Mesendoderm (in vitro differentiated cells): ENCODE measurements around the gene NT5C1A.

Experiments used
- DNase-seq: peaks from one replicate; pipeline ENCODE4 v3.0.0; 2013
- H2AK5ac ChIP-seq: 2 replicates; pipeline ENCODE4 v1.6.1; 2013; ENCODE audit warnings: low read length, inconsistent platforms
- H2BK120ac ChIP-seq: 2 replicates; pipeline ENCODE4 v1.6.1; 2013; ENCODE audit warnings: low read depth, mild to moderate bottlenecking, low read length, moderate library complexity, mixed read lengths
- H2BK15ac ChIP-seq: replicated peaks from 2 replicates; pipeline ENCODE4 v1.6.1; 2013; ENCODE audit warnings: low read depth, mild to moderate bottlenecking, moderate library complexity
- H2BK5ac ChIP-seq: 2 replicates; pipeline ENCODE4 v1.6.1; 2013; ENCODE audit warnings: low read length, inconsistent platforms
- H3K18ac ChIP-seq: 2 replicates; pipeline ENCODE4 v1.6.1; 2013; ENCODE audit warnings: mild to moderate bottlenecking, low read length, mixed read lengths
- H3K23ac ChIP-seq: one replicate; pipeline ENCODE4 v1.6.1; 2013; ENCODE audit warnings: low read length
- H3K27ac ChIP-seq: 2 replicates; pipeline ENCODE4 v1.5.1; 2013; ENCODE audit warnings: low read depth, mild to moderate bottlenecking, inconsistent platforms, low read length, moderate library complexity
- H3K27me3 ChIP-seq: 2 replicates; pipeline ENCODE4 v1.6.1; 2013; ENCODE audit warnings: low read length, control low read depth, mild to moderate bottlenecking, inconsistent platforms; ENCODE audit not compliant: insufficient read depth, poor library complexity
- H3K36me3 ChIP-seq: 2 replicates; pipeline ENCODE4 v1.6.1; 2013; ENCODE audit warnings: low read length, inconsistent platforms; ENCODE audit not compliant: control insufficient read depth, insufficient read depth
- H3K4ac ChIP-seq: one replicate; pipeline ENCODE4 v1.6.1; 2013; ENCODE audit warnings: low read depth, mild to moderate bottlenecking, low read length, moderate library complexity
- H3K4me1 ChIP-seq: 2 replicates; pipeline ENCODE4 v1.6.1; 2013; ENCODE audit warnings: low read depth, low read length, inconsistent platforms; ENCODE audit not compliant: control insufficient read depth
- H3K4me2 ChIP-seq: 2 replicates; pipeline ENCODE4 v1.6.1; 2013; ENCODE audit warnings: low read length
- H3K4me3 ChIP-seq: 2 replicates; pipeline ENCODE4 v1.5.1; 2013; ENCODE audit warnings: mild to moderate bottlenecking, low read length
- H3K56ac ChIP-seq: one replicate; pipeline ENCODE4 v1.6.1; 2013; ENCODE audit warnings: low read length
- H3K79me1 ChIP-seq: 2 replicates; pipeline ENCODE4 v1.6.1; 2013; ENCODE audit warnings: low read length, inconsistent platforms
- H3K79me2 ChIP-seq: 2 replicates; pipeline ENCODE4 v1.6.1; 2013; ENCODE audit warnings: mild to moderate bottlenecking, low read length; ENCODE audit not compliant: control insufficient read depth, insufficient read depth
- H3K9ac ChIP-seq: 2 replicates; pipeline ENCODE4 v1.6.1; 2013; ENCODE audit warnings: low read length, inconsistent platforms
- H4K5ac ChIP-seq: one replicate; pipeline ENCODE4 v1.6.1; 2013; ENCODE audit warnings: low read length
- H4K8ac ChIP-seq: one replicate; pipeline ENCODE4 v1.6.1; 2013; ENCODE audit warnings: low read depth, mild to moderate bottlenecking, control low read depth, low read length, moderate library complexity
- WGBS: extraction: QIAGEN DNeasy Blood & Tissue Kit; methylation state at CpG from one replicate; pipeline ENCODE4 v1.1.7; 2013; ENCODE audit warnings: low lambda C conversion rate, missing lambda C conversion rate; ENCODE audit not compliant: insufficient coverage; ENCODE audit errors: extremely low coverage; 5-methylcytosine and 5-hydroxymethylcytosine counted together

The NT5C1A gene

DNA sequence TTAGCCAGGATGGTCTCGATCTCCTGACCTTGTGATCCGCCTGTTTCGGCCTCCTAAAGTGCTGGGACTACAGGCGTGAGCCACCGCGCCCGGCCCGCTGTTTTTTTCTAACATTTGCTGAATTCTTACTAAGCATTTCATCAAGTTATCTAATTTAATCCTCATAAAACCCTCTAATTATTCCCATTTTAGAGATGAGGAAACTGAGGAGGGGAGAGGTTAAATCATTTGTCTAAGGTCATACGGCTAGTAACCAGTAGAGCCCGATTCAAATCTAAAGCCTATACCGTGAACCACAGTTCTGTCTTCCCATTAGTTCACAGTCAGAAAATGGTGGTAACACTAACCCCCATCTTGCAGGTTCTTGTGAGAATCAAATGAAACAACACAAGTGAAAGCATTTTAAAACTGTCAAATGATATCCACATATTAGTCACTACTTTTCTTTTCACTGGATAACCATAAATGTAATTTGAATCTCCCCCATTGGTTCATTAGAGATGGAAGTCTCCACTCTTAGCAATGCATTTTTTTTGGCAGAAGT is 43.0 kb downstream of the NT5C1A start:
- DNase-seq: no peak
- Histone ChIP-seq H3K9ac (no peak overlapping the region), H3K56ac (no peak overlapping the region), H3K27me3 (peaks cover 4% of the 10 kb centered on the region), H3K4ac (no peak overlapping the region), H3K79me2 (no peaks in the 10 kb centered on the region), H2AK5ac (no peak overlapping the region), H3K36me3 (no peaks in the 10 kb centered on the region), H2BK5ac (no peak overlapping the region), H2BK15ac (no peak overlapping the region), H3K23ac (no peak overlapping the region), H2BK120ac (no peak overlapping the region), H4K5ac (no peak overlapping the region), H3K27ac (no peak overlapping the region), H3K4me1 (peaks cover 4% of the 10 kb centered on the region), H3K18ac (no peak overlapping the region), H3K4me3 (no peak overlapping the region), H4K8ac (no peak overlapping the region), H3K4me2 (no peak overlapping the region), H3K79me1 (no peaks in the 10 kb centered on the region)
- no CpG with 5 or more reads among the region's 11 CpGs for whole genome bisulfite sequencing

GRCh38 chr1:39626646-39627045 is 45.3 kb downstream of the NT5C1A start:
- H2BK120ac ChIP-seq: no peak overlapping the region
- no peaks in the 10 kb centered on the region for H3K79me1 ChIP-seq
- no peaks in the 10 kb centered on the region for H3K27me3 ChIP-seq
- H4K5ac ChIP-seq: no peak overlapping the region
- H3K36me3 ChIP-seq: no peaks in the 10 kb centered on the region
- WGBS: no CpG with 5 or more reads among the region's 16 CpGs
- no peak overlapping the region for H3K18ac ChIP-seq
- no peak overlapping the region for H2BK5ac ChIP-seq
- H3K4me3 ChIP-seq: no peak overlapping the region
- H4K8ac ChIP-seq: no peak overlapping the region
- DNase-seq: no peak
- no peak overlapping the region for H3K56ac ChIP-seq
- H3K79me2 ChIP-seq: no peaks in the 10 kb centered on the region
- no peak overlapping the region for H3K4me2 ChIP-seq
- no peak overlapping the region for H2BK15ac ChIP-seq
- H3K4me1 ChIP-seq: no peaks in the 10 kb centered on the region
- no peak overlapping the region for H3K4ac ChIP-seq
- no peak overlapping the region for H3K9ac ChIP-seq
- no peak overlapping the region for H2AK5ac ChIP-seq
- no peak overlapping the region for H3K27ac ChIP-seq
- no peak overlapping the region for H3K23ac ChIP-seq

DNA sequence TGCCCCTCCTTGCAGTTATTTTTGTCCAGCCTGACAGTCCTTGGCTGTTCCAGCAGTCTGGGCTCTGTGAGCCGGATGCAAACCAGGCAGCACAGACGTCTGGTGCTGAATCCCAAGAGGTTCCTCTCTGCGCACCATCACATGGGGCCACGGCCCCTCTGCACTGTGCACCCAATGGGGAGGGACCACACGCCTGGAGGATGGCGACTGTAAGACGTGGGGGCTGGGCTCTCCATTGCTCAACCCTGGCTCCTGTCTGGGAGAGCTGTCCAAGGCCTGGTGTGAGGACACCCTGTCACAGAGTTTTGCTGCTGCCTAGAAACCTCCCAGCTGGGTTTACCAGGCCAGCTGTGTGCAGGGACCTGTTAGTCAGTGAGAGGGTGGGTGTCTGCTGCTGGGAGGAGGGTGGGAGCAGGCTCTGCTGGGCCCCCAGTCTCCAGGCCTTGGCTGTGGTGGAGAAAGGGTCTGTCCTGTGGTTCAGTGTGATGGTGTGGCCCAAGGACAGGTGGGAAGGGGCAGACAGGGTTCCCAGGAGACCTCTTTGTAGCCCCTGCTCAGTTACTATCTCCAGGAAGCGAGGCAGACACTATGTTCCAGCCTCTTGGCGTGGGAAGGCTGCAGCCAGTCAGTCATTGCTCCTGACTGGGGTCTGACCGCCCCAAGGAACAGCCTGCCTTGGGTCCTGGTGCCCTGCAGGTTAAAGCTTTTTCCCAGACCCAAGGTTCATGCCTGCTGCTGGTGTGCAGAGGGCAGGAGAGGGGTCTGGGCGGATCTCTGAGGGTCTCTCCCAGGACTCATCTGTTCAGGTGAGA is 46.2 kb downstream of the NT5C1A start:
- no peaks in the 10 kb centered on the region for H3K79me2 ChIP-seq
- H2BK5ac ChIP-seq: no peak overlapping the region
- H3K27ac ChIP-seq: no peak overlapping the region
- H3K18ac ChIP-seq: no peak overlapping the region
- no peaks in the 10 kb centered on the region for H3K27me3 ChIP-seq
- no peak overlapping the region for H4K5ac ChIP-seq
- no peak overlapping the region for H3K4me2 ChIP-seq
- no peak for DNase-seq
- no peak overlapping the region for H3K9ac ChIP-seq
- no peak overlapping the region for H2BK15ac ChIP-seq
- H3K4me1 ChIP-seq: no peaks in the 10 kb centered on the region
- no peak overlapping the region for H3K56ac ChIP-seq
- no peak overlapping the region for H3K23ac ChIP-seq
- H4K8ac ChIP-seq: no peak overlapping the region
- no peaks in the 10 kb centered on the region for H3K36me3 ChIP-seq
- H3K4me3 ChIP-seq: no peak overlapping the region
- H3K79me1 ChIP-seq: no peaks in the 10 kb centered on the region
- H2AK5ac ChIP-seq: no peak overlapping the region
- H3K4ac ChIP-seq: no peak overlapping the region
- no CpG with 5 or more reads among the region's 11 CpGs for WGBS
- H2BK120ac ChIP-seq: no peak overlapping the region

- Histone ChIP-seq H3K27ac (no peak overlapping the region), H3K4ac (no peak overlapping the region), H3K23ac (no peak overlapping the region), H3K79me1 (no peaks in the 10 kb centered on the region), H3K18ac (no peak overlapping the region), H3K4me2 (no peak overlapping the region), H4K5ac (no peak overlapping the region), H3K4me3 (no peak overlapping the region), H2BK120ac (no peak overlapping the region), H3K4me1 (no peaks in the 10 kb centered on the region), H2BK15ac (no peak overlapping the region), H3K27me3 (no peaks in the 10 kb centered on the region), H3K9ac (no peak overlapping the region), H2AK5ac (no peak overlapping the region), H3K36me3 (no peaks in the 10 kb centered on the region), H3K79me2 (no peaks in the 10 kb centered on the region), H2BK5ac (no peak overlapping the region), H4K8ac (no peak overlapping the region), H3K56ac (no peak overlapping the region)
- WGBS: no CpG with 5 or more reads among the region's 8 CpGs
- no peak for DNase-seq
Measured at GRCh38 chr1:39625009-39625408, 46.9 kb downstream of the NT5C1A start.

- Histone ChIP-seq H3K27ac (no peak overlapping the region), H3K23ac (no peak overlapping the region)
Measured at GRCh38 chr1:39623053-39623452, 48.9 kb downstream of the NT5C1A start.

More at GRCh38 chr1:39623053-39623452, 48.9 kb downstream of the NT5C1A start:
- H3K36me3 ChIP-seq: no peaks in the 10 kb centered on the region
- no peak overlapping the region for H3K18ac ChIP-seq
- H2AK5ac ChIP-seq: no peak overlapping the region
- no peak overlapping the region for H3K56ac ChIP-seq
- no peak overlapping the region for H2BK120ac ChIP-seq
- no peaks in the 10 kb centered on the region for H3K27me3 ChIP-seq
- no peaks in the 10 kb centered on the region for H3K79me1 ChIP-seq
- no peak overlapping the region for H3K9ac ChIP-seq
- H3K4ac ChIP-seq: no peak overlapping the region
- H3K79me2 ChIP-seq: no peaks in the 10 kb centered on the region
- no peak overlapping the region for H4K8ac ChIP-seq
- no peak overlapping the region for H3K4me2 ChIP-seq
- no peak for DNase-seq
- H2BK15ac ChIP-seq: no peak overlapping the region
- no peak overlapping the region for H4K5ac ChIP-seq
- no peaks in the 10 kb centered on the region for H3K4me1 ChIP-seq
- no peak overlapping the region for H3K4me3 ChIP-seq
- no CpG with 5 or more reads among the region's 6 CpGs for WGBS
- no peak overlapping the region for H2BK5ac ChIP-seq
